Measurements from ENCODE around the gene NFASC.
A peak's percentile ranks its signal among the peaks of the same experiment; 100 is the strongest.

NFASC gene

DNA sequence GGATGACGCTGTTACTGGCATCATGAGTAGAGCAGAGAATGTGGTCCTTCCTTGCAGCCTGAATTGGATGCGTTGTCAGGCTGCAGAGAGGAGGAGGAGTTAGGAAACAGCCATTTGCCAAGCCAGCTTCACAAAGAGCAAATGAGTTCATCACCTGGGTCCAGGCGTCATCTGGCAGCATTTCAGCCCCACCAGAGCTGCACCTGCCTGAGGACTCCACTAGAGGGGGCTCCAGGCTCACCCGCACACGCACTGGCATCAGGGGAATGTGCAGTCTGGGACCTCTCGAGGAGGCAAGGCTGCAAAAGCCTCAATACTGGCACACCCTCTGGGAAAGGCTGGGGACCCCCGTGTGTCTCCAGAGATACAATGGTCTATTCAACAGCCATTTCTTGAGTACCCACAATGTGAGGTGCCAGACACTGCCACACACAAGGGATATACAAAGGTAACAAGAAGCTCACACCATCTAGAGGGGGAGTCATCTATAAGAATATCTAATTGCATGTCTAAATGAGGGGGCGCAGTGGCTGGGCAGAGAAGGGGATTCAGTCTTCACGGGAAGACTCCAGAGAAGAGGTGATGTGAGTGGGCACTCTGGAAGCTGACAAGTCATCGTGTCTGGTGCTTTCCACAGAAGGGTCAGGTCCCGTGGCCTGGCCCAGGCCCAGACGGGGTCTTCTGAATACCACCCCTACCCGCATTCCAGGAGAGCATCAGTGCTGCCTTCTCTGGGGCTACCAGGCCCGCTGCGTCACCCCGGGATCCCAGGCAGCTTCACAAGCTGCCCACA, 118.8 kb downstream of the NFASC start:
- peak; percentile 73 for DNase-seq

DNA sequence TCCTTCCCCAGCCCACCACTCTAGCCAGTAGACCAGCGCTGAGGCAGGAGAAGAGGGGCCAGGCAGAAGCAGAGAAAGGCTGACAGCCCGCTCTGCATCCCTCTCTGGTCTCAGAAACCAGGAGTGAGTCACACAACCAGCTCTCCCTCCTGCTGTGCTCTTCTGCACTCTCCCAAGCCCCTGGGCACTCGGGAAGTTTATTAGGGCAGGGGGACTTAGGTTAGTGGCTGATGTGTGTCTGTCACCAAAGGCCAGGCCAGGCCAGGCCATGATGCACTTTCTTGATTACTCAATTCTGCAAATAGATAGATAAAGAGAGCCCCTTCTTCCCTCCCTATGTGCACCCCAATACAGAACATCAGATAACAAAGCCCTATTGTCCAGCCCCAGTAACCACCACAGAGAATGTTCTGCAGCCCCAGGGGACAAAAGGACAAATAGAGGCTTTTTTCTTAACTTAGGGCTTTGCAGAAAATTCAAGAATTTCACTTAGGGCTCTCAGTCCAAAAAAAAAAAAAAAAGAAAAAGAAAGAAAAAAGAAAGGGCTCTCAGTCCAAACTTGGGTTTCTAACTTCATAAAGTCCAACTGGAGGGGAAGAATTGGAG, 119.5 kb downstream of the NFASC start:
- no peak for DNase-seq

DNA sequence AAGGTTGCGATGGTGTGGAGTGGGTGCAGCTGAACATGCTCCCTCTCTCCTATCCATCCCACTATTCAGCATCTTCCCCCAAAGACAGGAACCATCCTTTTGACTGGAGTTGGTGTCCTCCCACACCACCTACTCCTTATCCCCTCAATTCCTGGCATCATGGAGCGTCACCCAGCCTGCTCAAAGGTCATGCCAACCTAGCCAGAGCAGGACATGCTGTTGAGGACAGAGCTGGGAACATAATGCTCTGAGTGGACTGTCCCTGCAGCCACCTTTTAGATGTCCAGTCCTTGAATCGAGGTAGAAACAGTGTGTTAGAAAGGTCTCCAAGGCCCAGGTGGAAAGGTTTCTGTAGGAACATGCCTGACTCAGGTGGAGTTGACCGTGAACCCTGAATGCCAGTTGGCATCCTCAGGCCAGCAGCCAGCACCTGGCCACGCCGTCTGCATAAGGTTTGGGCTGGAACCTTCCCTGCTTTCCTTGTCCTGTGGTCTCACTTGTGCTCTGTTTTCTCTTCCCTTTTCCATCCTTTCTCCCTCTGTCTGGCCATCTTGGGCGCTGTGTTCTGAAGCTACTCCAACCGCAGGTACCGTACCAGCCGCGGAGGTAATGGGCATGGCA, 120.2 kb downstream of the NFASC start:
- DNase-seq, result no peak

DNA sequence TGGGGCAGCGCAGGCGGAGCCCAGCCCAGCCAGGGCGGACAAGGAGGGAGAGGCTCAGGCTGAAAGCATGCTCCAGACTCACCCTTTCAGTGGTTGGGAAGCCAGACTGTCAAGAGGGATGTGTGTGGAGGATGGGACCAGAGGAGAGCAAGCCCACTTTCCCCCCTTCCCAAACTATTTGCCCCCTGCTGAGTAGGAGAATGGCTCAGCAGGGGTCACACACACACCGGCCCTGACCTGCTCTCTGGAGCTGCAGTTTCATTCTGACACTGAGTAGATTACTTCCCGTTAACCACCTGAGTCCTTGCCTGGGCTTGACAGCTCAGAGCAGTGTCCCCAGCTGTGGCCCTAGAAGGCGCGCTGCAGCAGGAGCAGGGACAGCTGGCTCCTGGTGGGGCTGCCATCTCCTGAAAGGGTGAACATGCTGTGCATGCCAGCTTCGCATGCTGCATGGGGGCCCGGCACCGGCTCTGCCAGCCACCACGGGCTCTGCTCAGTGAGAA, 120.7 kb downstream of the NFASC start:
- DNase-seq, result no peak

DNA sequence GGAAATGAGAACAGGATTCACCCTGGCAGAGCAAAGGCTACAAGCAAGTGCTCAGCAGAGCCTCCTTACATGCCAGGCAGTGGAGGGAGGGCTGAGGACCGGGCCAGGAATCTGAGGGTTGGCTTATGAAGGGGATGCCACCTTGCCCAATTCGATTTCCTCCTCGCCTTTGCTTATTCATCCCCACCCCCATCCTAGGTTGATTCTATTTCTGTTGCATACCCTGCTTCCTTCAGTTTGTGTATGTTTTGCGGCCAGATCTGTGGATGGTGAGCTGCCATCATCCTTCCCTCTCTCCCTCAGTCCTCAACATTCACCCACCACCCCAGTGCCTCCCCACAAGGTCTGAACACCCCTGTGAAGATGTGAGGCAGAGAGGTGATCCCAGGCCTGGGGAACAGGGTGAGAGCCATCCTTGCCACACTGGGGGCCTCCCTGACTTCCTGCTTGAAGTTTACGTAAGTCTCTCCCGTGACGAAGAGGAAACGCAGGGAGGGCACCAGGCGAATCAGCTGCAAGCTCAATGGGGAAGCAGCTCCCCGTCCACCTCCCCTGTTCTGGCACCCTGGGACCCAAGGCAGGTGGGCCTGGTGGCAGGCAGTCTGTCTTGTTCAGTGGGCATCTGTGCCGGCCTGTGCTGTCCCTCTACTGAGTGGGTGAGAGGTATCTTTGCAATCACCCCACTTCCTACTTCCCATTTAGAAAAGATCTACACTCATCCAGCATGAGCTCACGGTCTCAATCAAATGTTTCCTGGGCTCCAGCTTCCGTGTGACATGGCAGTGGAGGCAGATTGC, 121.7 kb downstream of the NFASC start:
- DNase-seq, result peak; percentile 13

DNA sequence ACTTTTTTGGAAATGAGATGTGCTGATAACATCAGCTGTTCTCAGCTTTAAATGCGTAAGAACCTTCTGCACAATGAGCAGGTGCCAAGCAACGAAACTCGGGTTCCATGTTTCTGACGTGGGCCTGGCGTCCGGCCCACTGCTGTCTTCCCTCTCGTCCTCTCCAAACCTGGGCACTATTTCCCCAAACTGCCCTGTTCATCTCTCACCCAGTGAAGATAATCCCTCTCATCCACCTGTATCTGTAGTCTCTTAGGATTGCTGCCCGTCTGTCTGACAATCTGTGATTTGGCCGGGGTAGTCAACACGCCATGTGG, 122.3 kb downstream of the NFASC start:
- no peak for DNase-seq

DNA sequence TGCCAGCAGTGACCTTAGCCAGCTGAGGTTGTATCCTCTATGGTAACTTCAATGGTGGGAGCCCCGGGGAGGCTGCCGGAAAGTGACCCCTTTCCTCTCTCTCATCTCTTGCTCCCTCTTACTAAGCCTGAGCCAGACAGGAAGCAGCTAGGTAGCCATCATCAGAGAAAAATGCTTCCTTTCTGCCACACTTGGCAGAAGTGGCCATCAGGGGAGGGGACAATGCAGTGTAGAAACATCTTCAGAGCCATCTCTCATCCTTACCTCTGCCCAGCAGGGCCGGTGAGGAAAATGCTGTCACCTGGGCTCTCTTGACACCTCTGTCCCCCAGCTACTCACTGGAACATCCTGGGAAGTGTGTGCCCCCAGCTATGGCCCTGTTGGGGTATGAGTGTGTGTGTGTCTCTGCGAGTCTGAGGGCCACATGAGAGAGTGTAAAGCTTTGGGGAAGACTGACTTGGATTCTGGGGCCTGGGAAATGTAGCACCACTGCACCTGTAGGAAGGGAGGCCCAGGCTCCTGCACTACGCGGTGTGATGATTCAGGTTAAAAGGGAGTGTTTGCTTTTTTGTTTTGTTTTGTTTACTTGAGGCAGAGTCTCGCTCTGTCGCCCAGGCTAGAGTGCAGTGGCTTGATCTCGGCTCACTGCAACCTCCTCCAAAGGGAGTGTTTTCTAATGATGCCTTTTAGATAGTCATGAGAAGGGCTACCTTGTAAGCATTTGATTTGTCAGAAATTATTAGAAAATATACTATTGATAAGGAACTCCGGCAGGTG, 123.6 kb downstream of the NFASC start:
- DNase-seq, result no peak

DNA sequence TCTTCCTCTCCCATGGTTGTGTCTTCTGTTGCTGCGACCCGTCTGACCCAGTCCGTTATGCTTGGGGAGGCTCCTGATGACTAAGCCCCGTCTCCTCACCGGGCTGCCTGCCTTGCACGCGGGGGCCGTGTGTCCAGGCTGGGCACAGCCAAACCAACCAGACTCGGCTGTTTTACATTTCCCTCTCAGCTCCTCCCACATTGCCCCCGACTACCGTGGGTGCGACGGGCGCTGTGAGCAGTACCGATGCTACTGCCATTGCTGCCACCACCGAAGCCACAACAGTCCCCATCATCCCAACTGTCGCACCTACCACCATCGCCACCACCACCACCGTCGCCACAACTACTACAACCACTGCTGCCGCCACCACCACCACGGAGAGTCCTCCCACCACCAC, 126.3 kb downstream of the NFASC start:
- DNase-seq, result no peak

DNA sequence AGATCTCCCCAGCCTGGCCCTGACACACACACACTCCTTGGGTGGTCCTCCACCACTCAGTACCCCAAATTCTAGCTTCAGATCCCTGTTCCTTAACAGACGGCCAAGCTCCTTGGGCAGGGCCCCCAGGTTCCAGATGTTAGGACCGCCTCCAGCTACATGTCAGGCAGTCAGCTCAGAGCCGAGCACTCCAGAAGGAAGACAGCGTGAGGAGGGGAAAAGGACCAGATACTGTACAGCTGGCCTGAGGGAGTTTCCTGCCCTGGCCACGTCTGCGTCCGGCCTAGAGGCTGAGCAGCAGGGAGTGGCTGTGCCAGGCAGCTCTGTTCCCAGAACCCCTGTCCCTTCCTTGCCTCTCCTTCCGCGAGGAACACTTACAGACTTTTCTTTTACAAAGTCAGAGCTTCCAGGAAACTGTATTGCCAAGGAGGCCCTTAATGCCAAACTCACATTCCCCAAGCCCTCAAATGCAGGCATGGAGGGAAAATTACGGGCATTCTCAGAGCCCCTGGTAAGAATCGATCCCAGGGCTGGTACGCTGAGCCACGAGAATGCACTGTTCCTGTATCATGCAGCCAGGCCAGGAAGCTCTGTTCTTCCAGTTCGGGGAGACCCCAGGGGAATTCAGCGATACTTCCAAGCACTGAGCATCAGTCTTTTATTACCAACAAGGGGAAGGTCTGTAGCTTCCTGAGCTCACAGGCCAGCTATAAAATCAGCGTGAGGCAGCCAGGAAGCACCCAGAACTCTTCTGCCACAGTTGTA, 127.1 kb downstream of the NFASC start:
- no peak for DNase-seq

DNA sequence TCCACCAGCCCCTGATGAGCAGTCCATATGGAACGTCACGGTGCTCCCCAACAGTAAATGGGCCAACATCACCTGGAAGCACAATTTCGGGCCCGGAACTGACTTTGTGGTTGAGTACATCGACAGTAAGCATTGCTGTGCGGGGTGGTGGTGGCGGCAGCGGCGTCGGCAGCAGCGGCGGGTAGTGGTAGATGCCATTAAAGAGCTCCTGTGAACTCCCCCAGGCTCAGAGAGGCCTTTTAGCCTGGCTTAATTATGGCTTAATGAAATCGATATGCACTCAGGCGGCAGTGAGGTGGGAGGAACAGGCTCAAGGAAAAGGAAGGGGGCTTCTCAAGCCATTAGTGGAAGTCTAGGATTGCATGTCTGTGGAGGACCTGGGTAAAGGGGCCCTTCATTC, 130.5 kb downstream of the NFASC start:
- DNase-seq, result no peak

DNA sequence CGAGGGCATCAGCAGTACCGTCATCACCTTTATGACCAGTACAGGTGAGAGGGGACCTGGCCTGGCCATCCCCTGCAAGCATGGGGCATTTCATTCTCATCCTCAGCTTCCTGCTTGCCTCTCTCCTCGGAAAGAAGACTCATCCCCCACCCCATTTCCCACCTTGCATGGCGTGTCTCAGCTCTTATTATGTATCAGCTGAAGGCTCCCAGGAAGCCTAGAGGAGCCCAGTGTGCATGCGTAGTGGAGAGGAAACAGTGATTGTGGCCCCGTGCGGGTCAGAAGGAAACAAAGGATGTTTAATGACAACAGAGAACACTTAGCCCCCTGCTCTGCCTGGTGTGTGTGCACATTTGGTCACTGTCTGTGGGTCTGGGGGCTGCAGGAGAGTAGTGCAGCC, 132.0 kb downstream of the NFASC start:
- DNase-seq, result no peak

DNA sequence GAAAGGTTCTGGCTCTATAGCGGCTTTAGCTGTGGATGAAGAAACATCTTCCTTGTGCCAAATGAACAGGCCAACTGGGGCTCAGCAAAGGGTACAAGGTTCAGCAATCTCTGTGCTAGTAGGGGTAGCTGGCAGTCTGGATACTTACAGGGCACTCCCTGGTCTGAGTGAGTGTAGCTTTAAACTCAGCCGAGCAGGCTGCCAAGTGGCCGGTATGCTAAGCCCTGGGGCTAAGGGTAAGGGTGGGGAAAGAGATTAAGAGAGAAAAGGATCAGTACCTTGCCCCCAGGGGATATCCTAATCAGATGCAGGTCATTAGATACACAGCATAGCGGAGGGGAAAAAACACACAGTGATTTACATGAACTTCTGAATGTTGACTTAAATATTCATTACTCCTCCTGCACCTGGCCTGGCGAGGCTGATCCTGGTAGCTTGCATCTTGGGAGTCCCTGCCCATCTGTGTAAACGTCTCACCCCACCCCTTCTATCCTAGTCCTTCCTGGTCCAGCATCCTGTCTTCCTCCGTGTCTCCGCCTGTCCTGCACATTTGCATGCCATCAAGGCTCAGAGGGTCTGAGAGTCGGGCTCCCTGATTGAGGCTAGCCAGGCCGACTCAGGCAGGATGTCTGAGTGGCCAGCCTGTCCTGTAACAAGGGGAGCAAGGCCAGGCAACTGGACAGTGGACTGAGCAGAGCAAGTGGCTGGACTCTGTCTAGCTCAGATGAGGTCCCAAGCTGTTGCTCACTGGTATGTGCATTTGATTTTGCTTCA, 132.9 kb downstream of the NFASC start:
- DNase-seq, result no peak

DNA sequence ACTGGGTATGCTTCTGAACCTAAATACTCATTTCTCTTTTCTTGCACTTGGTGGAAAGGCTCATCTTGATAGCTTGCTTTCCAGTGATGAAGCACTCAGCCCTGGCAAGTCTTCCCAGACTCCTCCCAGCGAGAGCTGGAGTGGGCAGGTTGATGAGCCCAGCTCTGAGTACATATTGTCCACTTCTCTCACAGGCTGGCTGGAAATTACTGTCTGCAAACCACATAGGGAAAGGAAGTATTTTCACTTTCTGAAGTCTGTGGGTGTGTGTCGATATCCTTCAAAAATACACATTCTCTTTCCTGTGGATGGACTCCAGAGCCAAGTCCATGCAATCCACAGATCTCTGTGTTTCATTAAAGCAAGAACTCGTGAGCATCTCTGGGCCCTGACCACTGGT, 133.7 kb downstream of the NFASC start:
- DNase-seq, result no peak

DNA sequence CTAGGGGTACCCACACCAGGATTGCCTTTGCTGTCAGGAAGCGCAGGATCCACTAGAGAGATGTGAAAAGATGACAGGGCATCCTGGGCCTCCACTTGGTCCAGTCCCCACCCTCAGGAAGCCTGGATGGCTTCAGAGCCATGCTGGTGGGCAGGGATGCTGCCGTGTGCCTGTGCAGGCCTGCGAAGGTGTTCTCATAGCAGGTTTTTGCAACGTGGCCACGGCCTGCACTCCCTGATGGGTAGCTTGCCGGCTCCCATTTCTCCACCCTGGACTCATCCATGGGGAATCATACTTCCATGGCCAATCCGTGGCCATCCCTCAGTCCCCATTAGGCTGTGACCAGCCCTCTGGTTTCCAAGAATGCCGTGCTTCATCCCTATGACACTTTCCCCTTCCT, 138.2 kb downstream of the NFASC start:
- no peak for DNase-seq

DNA sequence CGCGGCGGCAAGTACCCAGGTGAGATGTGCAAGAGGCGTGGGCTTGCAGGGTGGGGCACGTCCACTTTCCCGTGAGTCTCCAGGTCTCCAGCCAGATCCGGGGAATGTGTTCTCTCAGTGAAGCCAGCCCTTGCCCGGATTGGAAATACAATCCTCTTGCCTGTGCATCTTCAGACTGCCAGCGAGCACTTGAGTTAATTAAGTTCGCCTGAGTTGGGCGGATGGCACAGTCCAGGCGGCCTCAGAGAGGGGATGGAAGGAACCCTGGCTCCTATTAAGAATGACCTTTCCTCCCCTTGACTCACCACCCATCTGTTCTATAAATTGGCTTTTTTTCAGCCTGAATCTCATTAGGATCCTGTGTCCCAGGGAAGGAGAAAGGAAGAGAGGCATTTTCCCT, 139.0 kb downstream of the NFASC start:
- DNase-seq, result no peak

DNA sequence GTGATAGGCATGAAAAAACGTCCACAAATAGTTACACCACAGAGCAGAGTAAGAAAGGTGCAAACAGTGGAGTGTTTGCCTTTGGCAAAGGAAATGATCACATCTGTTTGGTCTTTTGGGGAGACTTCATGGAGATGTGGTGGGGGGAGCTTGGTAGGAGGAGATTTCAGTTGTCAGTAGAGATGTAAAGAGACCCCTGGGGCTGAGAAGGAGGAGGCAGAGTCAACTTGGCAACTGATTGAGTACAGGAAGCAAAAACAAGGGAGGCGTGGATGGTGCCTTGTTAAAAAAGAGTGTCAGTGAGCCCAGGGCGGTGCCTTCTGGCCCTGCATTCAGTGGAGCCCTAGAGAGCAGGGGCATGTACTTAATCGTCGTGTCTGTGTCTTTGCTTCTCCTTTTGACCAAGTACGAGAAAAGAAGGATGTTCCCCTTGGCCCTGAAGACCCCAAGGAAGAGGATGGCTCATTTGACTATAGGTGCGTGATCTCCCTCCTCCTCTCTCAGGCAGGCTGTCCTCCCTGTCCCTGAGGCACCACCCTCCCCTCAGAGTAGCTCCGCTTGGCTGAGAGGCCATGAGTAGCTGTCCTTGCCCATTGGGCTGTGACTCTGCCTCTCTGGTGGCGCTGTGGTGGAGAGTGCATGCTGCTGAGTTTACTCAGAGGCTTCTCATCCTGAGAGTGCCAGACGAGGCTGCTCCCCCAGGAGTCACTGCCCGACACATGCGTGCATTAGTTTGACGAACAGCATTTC, 141.9 kb downstream of the NFASC start:
- DNase-seq, result no peak

DNA sequence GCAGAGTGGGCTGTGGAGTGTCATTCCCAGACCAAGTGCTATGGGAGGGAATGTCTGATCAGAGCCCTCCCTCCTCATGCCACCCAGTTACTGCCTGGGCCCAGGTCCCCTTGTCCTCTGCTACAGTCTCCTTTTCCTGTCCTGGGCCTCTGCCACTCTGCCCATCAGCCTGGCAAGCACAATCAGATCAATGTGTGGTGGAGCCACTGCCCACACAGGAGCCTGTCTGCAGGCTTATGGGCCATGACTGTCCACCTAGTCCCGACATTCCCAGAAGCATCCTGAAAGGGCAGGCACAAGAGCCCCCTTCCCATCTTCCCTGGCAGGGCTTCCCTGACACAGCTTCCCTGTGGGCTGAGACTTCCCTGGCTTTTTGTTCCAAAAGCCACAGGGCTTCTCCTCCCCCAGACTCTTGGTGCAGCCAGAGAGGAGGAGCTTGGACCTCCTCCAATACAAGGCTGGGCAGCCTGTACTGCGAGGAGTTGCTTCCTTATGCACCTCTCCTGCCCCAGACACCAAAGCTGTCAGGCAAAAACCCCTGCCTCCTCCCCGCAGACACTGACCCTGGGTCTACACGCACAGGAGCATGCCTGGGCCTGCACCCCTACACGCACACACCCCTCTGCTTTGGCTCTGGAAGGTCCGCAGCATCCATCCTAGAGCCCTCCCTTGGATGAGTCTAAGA, 143.2 kb downstream of the NFASC start:
- DNase-seq, result no peak

DNA sequence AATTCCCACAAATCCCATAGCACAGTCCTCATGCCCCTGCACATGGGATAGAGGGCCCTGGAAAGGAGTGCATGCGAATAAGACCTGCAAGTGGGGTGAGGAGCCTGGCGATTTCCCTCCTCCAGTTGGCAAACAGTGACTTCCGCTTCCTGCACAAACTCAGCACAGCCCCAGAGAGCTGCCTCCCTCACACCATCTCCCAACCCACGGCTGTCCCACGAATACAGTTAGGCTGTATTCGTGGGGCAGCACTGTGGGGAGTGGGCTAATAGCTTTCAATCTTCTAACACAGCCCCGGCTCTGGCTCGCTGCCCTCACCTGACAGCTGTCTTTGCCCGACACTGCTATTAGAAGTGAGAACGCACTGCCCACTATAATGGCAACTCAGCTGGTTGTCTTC, 144.1 kb downstream of the NFASC start:
- DNase-seq, result no peak

DNA sequence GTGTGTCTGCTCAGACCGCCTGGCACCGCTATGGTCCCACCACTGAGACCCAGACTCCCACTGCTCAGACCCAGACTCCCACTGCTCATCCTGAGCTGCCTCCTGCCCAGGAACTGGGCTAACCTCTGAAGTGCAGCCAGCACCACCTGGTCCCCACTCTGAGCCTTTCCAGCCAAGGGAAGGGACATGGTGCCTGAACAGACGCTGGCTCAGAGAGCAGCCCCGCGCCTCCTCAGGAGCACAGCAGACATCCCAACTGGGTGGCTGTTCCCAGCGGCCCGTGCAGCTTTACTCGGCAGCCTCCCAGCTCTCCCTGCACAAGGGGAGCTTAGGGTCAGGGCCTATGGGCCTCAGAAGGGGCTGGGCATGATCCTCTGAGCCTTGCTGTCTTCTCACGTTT, 144.6 kb downstream of the NFASC start:
- DNase-seq, result no peak

DNA sequence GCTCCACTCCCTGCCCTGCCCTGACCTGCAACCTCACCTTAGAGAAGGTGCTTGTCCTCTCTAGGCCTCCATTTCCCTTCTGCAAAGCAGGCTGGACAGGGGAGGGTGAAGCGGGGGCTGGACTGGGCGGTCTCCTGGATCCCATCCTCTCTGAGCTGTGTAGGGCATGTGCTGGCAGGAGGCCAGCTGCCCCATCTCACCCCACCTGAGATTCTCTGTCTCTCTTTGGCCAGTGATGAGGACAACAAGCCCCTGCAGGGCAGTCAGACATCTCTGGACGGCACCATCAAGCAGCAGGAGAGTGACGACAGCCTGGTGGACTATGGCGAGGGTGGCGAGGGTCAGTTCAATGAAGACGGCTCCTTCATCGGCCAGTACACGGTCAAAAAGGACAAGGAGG, 145.4 kb downstream of the NFASC start:
- DNase-seq, result no peak
